A673 (cell line): ENCODE results near the gene MAPKAP1.

Experiments
- CTCF ChIP-seq: fragments of 300-800, 200-600 bp; sonication (generic); conservative IDR thresholded peaks from 2 replicates; pipeline ENCODE4 v1.5.1; 2017; ENCODE audit warnings: low read depth, mild to moderate bottlenecking, antibody characterized with exemption, low read length, moderate library complexity, mixed read lengths
- EZH2 ChIP-seq: fragments of 200-600 bp; sonication (generic); IDR thresholded peaks from 2 replicates; pipeline ENCODE4 v1.6.1; 2017; ENCODE audit warnings: borderline replicate concordance, low read depth, mild to moderate bottlenecking, mixed read lengths, antibody characterized with exemption, low read length; ENCODE audit not compliant: poor library complexity, severe bottlenecking

- TF ChIP-seq CTCF (no peak), EZH2 (no peak)
These were observed 38.0 kb upstream of the MAPKAP1 start for GRCh38 chr9:125745018-125745417.
